HL-60/S4 treated with retinoic acid at 250 ng/mL for 4 days and 3 days (cell line): Measurements from ENCODE around the gene KISS1.
"Not testable (repeated sequence)": the region's sequence is repeated elsewhere in the genome, so short reads cannot be mapped to it uniquely, and the experiment has no call there.

Source experiments
- in situ Hi-C: fragments of 300-500 bp; cut with MboI; formaldehyde crosslinking; loops from 2 replicates; pipeline ENCODE4 v1.7.0; 2022; ENCODE audit warnings: low sequenced_read_pairs

KISS1 gene, protein sequence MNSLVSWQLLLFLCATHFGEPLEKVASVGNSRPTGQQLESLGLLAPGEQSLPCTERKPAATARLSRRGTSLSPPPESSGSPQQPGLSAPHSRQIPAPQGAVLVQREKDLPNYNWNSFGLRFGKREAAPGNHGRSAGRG

GRCh38 chr1:204196068-204196795 lies at the start of gene KISS1:
Gene KISS1, minus strand, starts transcription at chr1:204196491. Its CDS starts 3,615 bp downstream, at chr1:204192876.
- in situ Hi-C loops: no loop called here

- in situ Hi-C loops: no loop called here
These were observed 46.6 kb upstream of the KISS1 start for GRCh38 chr1:204242920-204243319.

GRCh38 chr1:204241914-204242313 lies 45.6 kb upstream of the KISS1 start:
- in situ Hi-C loops: no loop called here

- in situ Hi-C loops: no loop called here
These were observed 44.8 kb upstream of the KISS1 start for GRCh38 chr1:204241050-204241449.

DNA sequence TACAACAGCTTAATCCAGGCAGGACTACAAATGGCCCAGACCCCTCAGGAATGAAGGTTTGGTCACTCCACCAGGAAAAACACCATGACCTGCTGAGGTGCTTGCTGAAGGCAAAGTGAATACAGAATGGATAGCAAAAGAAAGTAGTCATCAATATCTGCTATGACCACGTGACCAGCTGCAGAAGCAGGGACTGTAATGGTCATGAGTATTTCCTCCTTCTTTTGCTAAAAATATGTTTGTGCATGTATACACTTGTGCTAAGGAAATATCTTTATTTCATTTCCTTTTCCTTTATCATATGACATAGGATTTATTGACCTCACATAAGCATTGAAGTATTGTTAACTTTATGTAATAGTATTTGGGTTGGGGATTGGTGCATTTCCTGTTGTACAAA lies 43.9 kb upstream of the KISS1 start:
- in situ Hi-C loops: no loop called here

DNA sequence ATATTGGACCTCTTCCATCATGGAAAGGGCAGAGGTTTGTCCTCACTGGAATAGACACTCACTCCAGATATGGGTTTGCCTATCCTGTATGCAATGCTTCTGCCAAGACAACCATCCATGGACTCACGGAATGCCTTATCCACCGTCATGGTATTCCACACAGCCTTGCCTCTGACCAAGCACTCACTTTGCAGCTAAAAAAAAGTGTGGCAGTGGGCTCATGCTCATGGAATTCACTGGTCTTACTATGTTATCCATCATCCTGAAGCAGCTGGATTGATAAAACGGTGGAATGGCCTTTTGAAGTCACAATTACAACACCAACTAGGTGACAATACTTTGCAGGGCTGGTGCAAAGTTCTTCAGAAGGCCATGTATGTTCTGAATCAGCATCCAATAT lies 43.1 kb upstream of the KISS1 start:
- in situ Hi-C loops: not testable (repeated sequence)

GRCh38 chr1:204238520-204238919 lies 42.2 kb upstream of the KISS1 start:
- in situ Hi-C loops: not testable (repeated sequence)

DNA sequence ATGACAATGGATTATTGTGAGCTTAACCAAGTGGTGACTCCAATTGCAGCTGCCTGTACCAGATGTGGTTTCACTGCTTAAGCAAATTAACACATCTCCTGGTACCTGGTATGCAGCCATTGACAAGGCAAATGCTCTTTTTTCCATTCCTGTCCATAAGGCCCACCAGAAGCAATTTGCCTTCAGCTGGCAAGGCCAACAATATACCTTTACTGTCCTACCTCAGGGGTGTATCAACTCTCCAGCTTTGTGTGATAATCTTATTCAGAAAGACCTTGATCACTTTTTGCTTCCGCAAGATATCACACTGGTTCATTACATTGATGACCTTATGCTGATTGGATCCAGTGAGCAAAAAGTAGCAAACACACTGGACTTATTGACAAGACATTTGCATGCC lies 41.2 kb upstream of the KISS1 start:
- in situ Hi-C loops: not testable (repeated sequence)

DNA sequence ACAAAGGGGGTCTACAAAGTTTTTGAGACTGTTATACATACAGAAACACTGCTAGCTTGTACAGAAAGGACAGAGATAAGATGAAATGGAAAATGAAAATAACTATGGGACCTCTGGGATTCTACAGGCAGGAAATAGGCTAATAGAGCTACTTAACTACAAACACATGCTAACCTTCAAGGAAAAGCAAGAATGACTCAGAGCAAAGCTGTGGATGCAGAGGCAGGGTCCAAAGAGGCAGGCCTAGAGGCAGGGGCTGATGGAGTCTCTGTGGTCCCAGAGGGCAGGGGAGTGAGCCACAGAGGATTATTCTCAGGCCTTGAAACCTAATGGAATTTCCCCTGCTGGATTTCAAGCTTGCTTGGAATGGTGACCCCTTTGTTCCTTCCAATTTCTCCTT lies 36.2 kb upstream of the KISS1 start:
- in situ Hi-C loops: no loop called here

- in situ Hi-C loops: no loop called here
These were observed 33.9 kb upstream of the KISS1 start for GRCh38 chr1:204230211-204230610.

DNA sequence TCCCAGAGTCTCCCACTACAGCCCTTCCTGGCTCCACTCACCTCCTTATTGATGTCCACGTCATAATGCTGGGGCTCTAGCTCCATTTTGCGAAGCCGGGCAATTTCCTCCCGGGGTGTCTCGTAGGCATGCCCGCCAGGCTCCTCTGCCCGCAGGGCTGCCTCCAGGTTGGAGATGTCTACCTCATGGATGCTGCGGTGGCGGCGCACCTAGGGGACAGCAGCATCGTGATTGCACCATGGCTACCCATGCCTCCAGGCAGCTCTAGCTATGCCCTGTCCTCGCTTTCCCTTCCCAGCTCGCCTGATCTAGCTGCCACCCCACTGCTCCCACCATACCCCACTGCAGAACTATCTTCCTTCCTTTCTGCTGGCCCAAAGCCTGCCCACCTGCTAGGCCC lies 32.6 kb upstream of the KISS1 start:
- in situ Hi-C loops: no loop called here

- in situ Hi-C loops: no loop called here
These were observed 31.9 kb upstream of the KISS1 start for GRCh38 chr1:204227996-204228785.

DNA sequence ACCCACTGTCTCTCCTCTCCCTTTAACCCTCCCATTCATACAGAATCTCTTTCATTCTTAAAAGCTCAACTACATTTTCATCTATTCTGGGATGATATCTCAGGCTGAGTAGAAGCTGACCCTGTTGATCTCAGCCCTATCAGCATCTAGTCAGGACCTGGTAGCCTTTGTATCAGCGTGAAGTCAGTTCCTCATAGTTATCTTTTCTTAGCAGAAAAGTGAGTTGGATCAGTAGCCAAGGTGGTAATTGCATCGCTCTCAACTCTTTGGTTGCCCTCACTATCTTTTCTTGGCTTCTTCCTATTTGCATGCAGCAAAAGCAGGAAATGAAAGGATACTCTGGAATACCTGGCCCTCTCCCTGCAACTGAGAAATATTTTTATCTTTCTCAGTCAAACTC lies 31.1 kb upstream of the KISS1 start:
- in situ Hi-C loops: no loop called here

- in situ Hi-C loops: no loop called here
These were observed 29.8 kb upstream of the KISS1 start for GRCh38 chr1:204225841-204226735.

DNA sequence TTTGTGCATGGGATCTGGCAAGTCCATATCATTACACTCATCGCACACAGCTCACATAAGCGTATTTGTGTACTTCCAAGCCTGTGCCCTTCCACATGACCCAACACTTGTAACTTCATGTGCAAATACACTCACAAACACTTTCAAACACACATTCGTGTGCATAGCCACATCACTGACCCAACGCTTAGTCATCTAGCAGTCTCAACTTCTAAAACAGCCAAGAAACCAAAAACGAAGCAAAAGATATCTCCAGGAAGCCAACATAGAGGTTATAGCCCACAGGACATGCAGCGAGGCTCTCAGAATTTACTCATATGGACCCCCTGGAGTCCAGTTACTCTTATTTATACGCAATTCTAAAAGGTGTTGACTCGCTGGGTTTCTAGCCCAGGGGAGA lies 28.4 kb upstream of the KISS1 start:
- in situ Hi-C loops: no loop called here

DNA sequence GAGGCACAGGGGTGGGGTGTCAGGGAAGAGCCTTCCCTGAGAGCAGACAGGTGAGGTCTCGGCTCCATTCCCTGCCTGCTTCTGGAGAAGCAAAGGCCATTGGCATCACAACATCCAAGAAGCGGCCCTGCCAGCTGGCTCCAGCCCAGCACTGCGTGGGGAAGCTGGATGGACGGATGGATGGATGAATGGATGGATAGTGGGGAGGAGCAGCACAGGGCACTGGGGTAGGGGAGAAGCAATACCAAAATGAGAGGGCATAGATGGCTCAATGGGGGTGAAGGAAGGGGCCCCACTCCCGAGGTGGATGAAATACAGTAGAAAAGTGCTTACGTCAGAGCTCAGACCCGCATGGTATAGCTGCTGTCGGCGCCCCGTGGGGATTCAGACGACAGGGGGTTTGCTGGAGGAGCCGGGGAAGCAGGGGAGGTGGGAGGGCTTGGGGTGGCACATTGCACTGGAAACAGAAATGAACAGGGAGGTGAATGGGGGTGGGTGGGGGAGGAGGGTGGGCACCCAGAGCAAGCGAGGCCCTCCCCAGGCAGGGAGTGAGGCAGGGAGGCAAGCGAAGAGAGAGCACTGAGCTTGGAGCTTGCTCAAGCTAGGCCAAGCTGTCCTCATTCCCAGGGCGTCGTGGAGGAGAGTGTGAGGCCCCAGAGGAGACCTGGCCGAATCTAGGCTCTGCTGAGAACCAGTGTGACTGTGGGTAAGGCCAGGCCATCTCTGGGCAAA lies 27.0 kb upstream of the KISS1 start:
- in situ Hi-C loops: no loop called here

- in situ Hi-C loops: no loop called here
These were observed 26.4 kb upstream of the KISS1 start for GRCh38 chr1:204222764-204223055.

GRCh38 chr1:204222006-204222763 lies 25.9 kb upstream of the KISS1 start:
- in situ Hi-C loops: no loop called here

DNA sequence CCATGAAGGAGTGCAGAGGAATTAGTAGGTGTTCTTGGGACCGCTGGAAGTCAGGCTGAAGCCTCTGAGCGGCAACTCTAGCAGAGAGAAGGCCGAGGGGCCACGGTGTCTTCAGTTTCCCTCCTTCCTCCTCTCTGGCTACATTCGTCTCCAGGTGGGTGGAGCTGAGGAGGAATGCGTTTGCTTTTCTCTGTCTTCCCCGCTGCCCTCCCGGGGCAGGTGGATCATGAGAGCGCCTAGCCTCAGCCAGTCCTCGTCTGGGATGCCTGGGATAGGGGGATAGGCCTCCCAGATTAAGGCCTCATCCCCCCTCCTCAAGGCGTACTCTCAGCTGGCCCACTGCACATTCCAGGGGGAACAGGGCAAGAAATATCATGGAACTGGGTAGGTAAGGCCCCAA lies 25.0 kb upstream of the KISS1 start:
- in situ Hi-C loops: no loop called here
